Stomach (tissue), 9 donors: Measurements from ENCODE around the gene PON1. TPM values are rescaled to one million over a fixed set of nuclear protein-coding genes. Genes with fewer than 3 reads are reported as not detected.

Experiments
- DNase-seq, 2 donors: peaks; one replicate each; pipeline versions ENCODE4 v3.0.0 to v3.0.0-alpha.2; 2013 to 2019
- H3K27ac ChIP-seq, 5 donors: fragments of 200-600 bp in 4 of 5; sonication (generic) in 4 of 5; one replicate each; pipeline ENCODE4 v1.5.1; 2013 to 2019; ENCODE audit warnings: mild to moderate bottlenecking in 1 of 5, moderate library complexity in 1 of 5
- H3K27me3 ChIP-seq, 3 donors: fragments of 200-600 bp; sonication (generic); one replicate each; pipeline ENCODE4 v1.5.1; 2017 to 2019; ENCODE audit warnings: mixed run types in 1 of 3
- H3K36me3 ChIP-seq, 4 donors: fragments of 200-600 bp; sonication (generic); 1 replicate in 3 of 4; 2 replicates in 1 of 4; pipeline ENCODE4 v1.5.1; 2016 to 2019
- H3K4me1 ChIP-seq, 4 donors: fragments of 200-600 bp; sonication (generic); one replicate each; pipeline ENCODE4 v1.5.1; 2016 to 2019
- H3K4me3 ChIP-seq, 4 donors: fragments of 200-600 bp; sonication (generic) in 3 of 4; one replicate each; pipeline ENCODE4 v1.5.1; 2016 to 2019; ENCODE audit warnings: mild to moderate bottlenecking in 1 of 4
- H3K9me3 ChIP-seq, 4 donors: fragments of 200-600 bp; sonication (generic); one replicate each; pipeline ENCODE4 v1.5.1; 2016 to 2019
- CTCF ChIP-seq, 7 experiments: fragments of 450-650 bp in 4 of 7; fragments of 200-600 bp in 3 of 7; sonication (generic) in 3 of 7; IDR thresholded peaks; one replicate each; pipeline ENCODE4 v1.5.1; 2016 to 2019; ENCODE audit warnings: antibody characterized with exemption in 7 of 7, control low read depth in 2 of 7, mild to moderate bottlenecking in 1 of 7
- EP300 ChIP-seq: sonication (generic); formaldehyde crosslinking; IDR thresholded peaks from one replicate; pipeline ENCODE4 v1.6.1; 2017; ENCODE audit warnings: antibody characterized with exemption
- POLR2A ChIP-seq, 4 donors: fragments of 450-650 bp; IDR thresholded peaks; one replicate each; pipeline ENCODE4 v1.6.1; 2016; ENCODE audit warnings: antibody characterized with exemption in 4 of 4, control low read depth in 2 of 4, mild to moderate bottlenecking in 1 of 4, moderate library complexity in 1 of 4
- POLR2AphosphoS5 ChIP-seq, 3 donors: sonication (generic); formaldehyde crosslinking; IDR thresholded peaks; one replicate each; pipeline ENCODE4 v1.6.1; 2016; ENCODE audit warnings: antibody characterized with exemption in 3 of 3
- WGBS, 5 donors: extraction: QIAGEN DNeasy Blood & Tissue Kit in 3 of 5; methylation state at CpG; one replicate each; pipeline versions ENCODE4 v1.1.5 to v1.1.7; 2013 to 2018; 5-methylcytosine and 5-hydroxymethylcytosine counted together
- intact Hi-C: fragments of 100-400 bp; cut with DNase I; formaldehyde crosslinking; loops from one replicate; pipeline ENCODE4 v1.15.1; 2023; ENCODE audit warnings: low total_unique reads
- polyA plus RNA-seq, 3 donors: library from polyadenylated mRNA; stranded (reverse); fragments of 200-250 nt; gene quantifications; one replicate each; pipeline ENCODE4 v1.2.3, GENCODE V29; 2013
- total RNA-seq, 5 donors: library from RNA; depleted of rRNA; stranded (reverse); fragments of >200 nt; gene quantifications; one replicate each; pipeline versions ENCODE4 v1.1.0 to v1.2.3, GENCODE V29; 2014 to 2016
- donor health status: healthy with polysubstance abuse.
- donor health status: Bipolar disorder and iron deficiency.
- donor health status: healthy.

PON1 gene
- total and polyA plus RNA-seq, 8 donors, result 0.30 to 0.55 TPM; not detected in 6

GRCh38 chr7:95263785-95264362 is 60.5 kb downstream of the PON1 start:
- TF ChIP-seq EP300 (no peak), POLR2A (IDR thresholded peaks at IDR 0.05) (no peak)
- Histone ChIP-seq H3K4me1 (no peaks in the 10 kb centered on the region), H3K4me3 (no peak overlapping the region), H3K27me3 (no peaks in the 10 kb centered on the region), H3K27ac (no peak overlapping the region), H3K36me3 (peaks cover 0 to 5% (median under 1%) of the 10 kb centered on the region in 4 donors), H3K9me3 (no peaks in the 10 kb centered on the region)
- DNase-seq, result no peak
- intact Hi-C loops, result no loop called here
- WGBS, 5 donors, result 83 to 95% (median 92%) methylated on average over 4 of the region's 4 CpGs

- H3K4me3 ChIP-seq, result no peak overlapping the region
- no peaks in the 10 kb centered on the region for H3K27me3 ChIP-seq
- no peak for DNase-seq
- H3K27ac ChIP-seq, result no peak overlapping the region
- H3K36me3 ChIP-seq, result no peaks in the 10 kb centered on the region
- no peaks in the 10 kb centered on the region for H3K9me3 ChIP-seq
- no peaks in the 10 kb centered on the region for H3K4me1 ChIP-seq
- TF ChIP-seq CTCF (IDR thresholded peaks at IDR 0.05) (no peak), POLR2A (IDR thresholded peaks at IDR 0.05) (no peak), POLR2AphosphoS5 (IDR thresholded peaks at IDR 0.05) (no peak), EP300 (no peak)
- intact Hi-C loops, result no loop called here
- WGBS, 5 donors, result 84 to 98% (median 94%) methylated on average over 2 of the region's 2 CpGs
Measured at GRCh38 chr7:95262875-95263274, 61.5 kb downstream of the PON1 start.

GRCh38 chr7:95261895-95262415 is 62.4 kb downstream of the PON1 start:
- Histone ChIP-seq H3K27me3 (no peaks in the 10 kb centered on the region), H3K36me3 (no peaks in the 10 kb centered on the region), H3K27ac (no peak overlapping the region), H3K9me3 (no peaks in the 10 kb centered on the region), H3K4me3 (no peak overlapping the region), H3K4me1 (no peaks in the 10 kb centered on the region)
- intact Hi-C loops, result no loop called here
- no peak for DNase-seq
- TF ChIP-seq CTCF (IDR thresholded peaks at IDR 0.05), result no peak
- TF ChIP-seq POLR2AphosphoS5 (IDR thresholded peaks at IDR 0.05), result no peak
- no peak for TF ChIP-seq EP300
- no peak for TF ChIP-seq POLR2A (IDR thresholded peaks at IDR 0.05)

- intact Hi-C loops, result no loop called here
- Histone ChIP-seq H3K4me1 (no peaks in the 10 kb centered on the region), H3K36me3 (peaks cover 0 to 8% (median 0%) of the 10 kb centered on the region in 4 donors), H3K9me3 (no peaks in the 10 kb centered on the region), H3K27ac (no peak overlapping the region), H3K27me3 (no peaks in the 10 kb centered on the region), H3K4me3 (no peak overlapping the region)
- no peak for TF ChIP-seq POLR2A (IDR thresholded peaks at IDR 0.05)
- no peak for DNase-seq
Measured at GRCh38 chr7:95255691-95256090, 68.6 kb downstream of the PON1 start.

GRCh38 chr7:95253986-95254385 is 70.3 kb downstream of the PON1 start:
- no peak for DNase-seq
- intact Hi-C loops, result no loop called here

GRCh38 chr7:95251966-95252365 is 72.4 kb downstream of the PON1 start:
- no peak overlapping the region for H3K27ac ChIP-seq
- peaks cover 0 to 2% (median under 1%) of the 10 kb centered on the region in 4 donors for H3K4me1 ChIP-seq
- H3K4me3 ChIP-seq, result no peak overlapping the region
- intact Hi-C loops, result no loop called here
- no peaks in the 10 kb centered on the region for H3K27me3 ChIP-seq
- TF ChIP-seq EP300 (no peak), CTCF (IDR thresholded peaks at IDR 0.05) (no peak), POLR2AphosphoS5 (IDR thresholded peaks at IDR 0.05) (no peak), POLR2A (IDR thresholded peaks at IDR 0.05) (no peak)
- H3K36me3 ChIP-seq, result peaks cover 0 to 12% (median 0%) of the 10 kb centered on the region in 4 donors
- WGBS, 5 donors, result 28 to 93% (median 64%) methylated on average over 1 of the region's 1 CpG
- no peak for DNase-seq
- no peaks in the 10 kb centered on the region for H3K9me3 ChIP-seq

More at GRCh38 chr7:95253986-95254385, 70.3 kb downstream of the PON1 start:
- no peak for TF ChIP-seq POLR2AphosphoS5 (IDR thresholded peaks at IDR 0.05)
- WGBS, 5 donors, result 89 to 95% (median 92%) methylated on average over 1 of the region's 1 CpG
- Histone ChIP-seq H3K4me1 (no peaks in the 10 kb centered on the region), H3K27ac (no peak overlapping the region), H3K4me3 (no peak overlapping the region), H3K36me3 (peaks cover 0 to 12% (median 0%) of the 10 kb centered on the region in 4 donors), H3K9me3 (no peaks in the 10 kb centered on the region), H3K27me3 (no peaks in the 10 kb centered on the region)
